Activated CD4-positive, CD25-positive, alpha-beta regulatory T cell treated with anti-CD3 and anti-CD28 coated beads, Interleukin-2, amount 50 U/mL, for 72 hours (primary cell): ENCODE measurements around the gene RCOR3.
A peak's percentile ranks its signal among the peaks of the same experiment; 100 is the strongest.
"Not testable (repeated sequence)": the region's sequence is repeated elsewhere in the genome, so short reads cannot be mapped to it uniquely, and the experiment has no call there.

Source experiments
- DNase-seq: peaks from one replicate; pipeline ENCODE4 v3.0.0; 2021

The RCOR3 gene

GRCh38 chr1:211343607-211344006 is 84.4 kb downstream of the RCOR3 start:
- no peak for DNase-seq

GRCh38 chr1:211344152-211344618 is 85.0 kb downstream of the RCOR3 start:
- no peak for DNase-seq

GRCh38 chr1:211345719-211346118 is 86.6 kb downstream of the RCOR3 start:
- no peak for DNase-seq

GRCh38 chr1:211347077-211347844 is 88.1 kb downstream of the RCOR3 start:
- DNase-seq = no peak

- no peak for DNase-seq
Observed at GRCh38 chr1:211348547-211348946, 89.4 kb downstream of the RCOR3 start.

- DNase-seq = no peak
Observed at GRCh38 chr1:211349741-211350140, 90.6 kb downstream of the RCOR3 start.

GRCh38 chr1:211352055-211352454 is 92.9 kb downstream of the RCOR3 start:
- DNase-seq = not testable (repeated sequence)

GRCh38 chr1:211352465-211352864 is 93.3 kb downstream of the RCOR3 start:
- no peak for DNase-seq

GRCh38 chr1:211352985-211353515 is 93.9 kb downstream of the RCOR3 start:
- DNase-seq = peak; percentile 69

- no peak for DNase-seq
Observed at GRCh38 chr1:211353562-211354212, 94.5 kb downstream of the RCOR3 start.

- DNase-seq = no peak
Observed at GRCh38 chr1:211355873-211356272, 96.7 kb downstream of the RCOR3 start.

GRCh38 chr1:211356723-211357407 is 97.7 kb downstream of the RCOR3 start:
- no peak for DNase-seq

- no peak for DNase-seq
Observed at GRCh38 chr1:211358685-211359084, 99.5 kb downstream of the RCOR3 start.

GRCh38 chr1:211359876-211360275 is 100.7 kb downstream of the RCOR3 start:
- no peak for DNase-seq

GRCh38 chr1:211361202-211361601 is 102.0 kb downstream of the RCOR3 start:
- no peak for DNase-seq
